Measurements from ENCODE around the gene LIN28B.

Gene LIN28B

DNA sequence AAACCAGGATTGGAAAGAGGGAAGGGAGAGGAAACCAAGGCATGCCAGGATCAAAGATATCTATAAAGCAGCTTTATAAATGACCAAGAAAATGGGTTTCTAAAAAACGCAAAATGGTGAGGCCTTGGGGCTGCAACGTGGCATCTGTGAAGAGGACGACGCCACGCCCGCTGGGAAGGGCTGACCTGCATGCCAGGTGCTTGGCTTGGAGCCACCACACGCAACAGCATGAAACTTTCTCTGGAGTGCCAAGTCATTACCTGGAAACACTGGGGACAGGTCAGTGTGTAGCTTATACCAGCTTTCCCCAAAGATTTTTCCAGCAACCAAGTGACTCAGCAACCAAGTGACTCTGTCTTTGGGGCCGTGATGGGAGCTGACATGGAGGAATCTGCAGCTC, 140.4 kb downstream of the LIN28B start:
- Histone ChIP-seq H3K4me3 (ENCODE audit: low read depth in 1 of 2, low read length in 2 of 2) (no peak overlapping the region), H2AFZ (ENCODE audit: low read depth, low read length) (no peak overlapping the region), H3K36me3 (ENCODE audit: insufficient read depth, low read length) (no peaks in the 10 kb centered on the region), H3K4me1 (ENCODE audit: insufficient read depth, low read length) (no peaks in the 10 kb centered on the region), H3K9ac (ENCODE audit: low read depth, low read length) (no peak overlapping the region), H3K27ac (ENCODE audit: low read length) (no peak overlapping the region), H3K27me3 (ENCODE audit: insufficient read depth, low read length, poor library complexity) (no peaks in the 10 kb centered on the region), H3K79me2 (ENCODE audit: insufficient read depth, low read length) (no peaks in the 10 kb centered on the region), H3K4me2 (ENCODE audit: insufficient read depth, low read length) (no peak overlapping the region), H3K9me3 (ENCODE audit: insufficient read depth, low read length, severe bottlenecking) (no peaks in the 10 kb centered on the region), H4K20me1 (ENCODE audit: insufficient read depth, low read length) (no peaks in the 10 kb centered on the region)
- no peak for TF ChIP-seq EZH2 (IDR thresholded peaks at IDR 0.05; ENCODE audit: borderline replicate concordance, low read depth, low read length, severe bottlenecking)
- TF ChIP-seq, protein P1, sequence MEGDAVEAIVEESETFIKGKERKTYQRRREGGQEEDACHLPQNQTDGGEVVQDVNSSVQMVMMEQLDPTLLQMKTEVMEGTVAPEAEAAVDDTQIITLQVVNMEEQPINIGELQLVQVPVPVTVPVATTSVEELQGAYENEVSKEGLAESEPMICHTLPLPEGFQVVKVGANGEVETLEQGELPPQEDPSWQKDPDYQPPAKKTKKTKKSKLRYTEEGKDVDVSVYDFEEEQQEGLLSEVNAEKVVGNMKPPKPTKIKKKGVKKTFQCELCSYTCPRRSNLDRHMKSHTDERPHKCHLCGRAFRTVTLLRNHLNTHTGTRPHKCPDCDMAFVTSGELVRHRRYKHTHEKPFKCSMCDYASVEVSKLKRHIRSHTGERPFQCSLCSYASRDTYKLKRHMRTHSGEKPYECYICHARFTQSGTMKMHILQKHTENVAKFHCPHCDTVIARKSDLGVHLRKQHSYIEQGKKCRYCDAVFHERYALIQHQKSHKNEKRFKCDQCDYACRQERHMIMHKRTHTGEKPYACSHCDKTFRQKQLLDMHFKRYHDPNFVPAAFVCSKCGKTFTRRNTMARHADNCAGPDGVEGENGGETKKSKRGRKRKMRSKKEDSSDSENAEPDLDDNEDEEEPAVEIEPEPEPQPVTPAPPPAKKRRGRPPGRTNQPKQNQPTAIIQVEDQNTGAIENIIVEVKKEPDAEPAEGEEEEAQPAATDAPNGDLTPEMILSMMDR (IDR thresholded peaks at IDR 0.05; ENCODE audit: borderline replicate concordance, extremely low read depth, low read length, poor library complexity, severe bottlenecking): no peak
- no peak for DNase-seq
- ATAC-seq (ENCODE audit: insufficient read depth, low read depth): no peak

DNA sequence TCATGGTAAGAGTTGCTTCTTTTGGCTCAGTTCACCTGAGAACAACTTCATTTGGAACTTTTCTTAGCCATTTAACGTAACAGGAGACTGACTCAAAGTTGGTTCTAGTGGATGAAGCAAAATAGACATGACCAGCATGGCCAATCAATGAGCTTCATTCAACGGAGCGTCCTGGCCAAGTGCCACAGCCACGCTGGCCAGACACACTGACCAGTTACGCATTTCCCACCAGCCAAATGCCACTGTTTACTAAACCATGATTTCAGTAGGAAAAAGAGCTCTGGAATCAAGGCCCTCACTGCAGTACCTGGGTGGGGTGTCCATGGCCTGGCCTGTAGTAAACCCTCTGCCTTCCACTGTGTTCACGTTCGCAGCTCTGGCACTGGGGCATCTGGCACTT, 142.5 kb downstream of the LIN28B start:
- DNase-seq (no peak), ATAC-seq (ENCODE audit: insufficient read depth, low read depth) (no peak)
- TF ChIP-seq EZH2 (IDR thresholded peaks at IDR 0.05; ENCODE audit: borderline replicate concordance, low read depth, low read length, severe bottlenecking): no peak
- TF ChIP-seq, protein P1 (IDR thresholded peaks at IDR 0.05; ENCODE audit: borderline replicate concordance, extremely low read depth, low read length, poor library complexity, severe bottlenecking): no peak
- H3K36me3 ChIP-seq (ENCODE audit: insufficient read depth, low read length): no peaks in the 10 kb centered on the region
- no peak overlapping the region for H3K9ac ChIP-seq (ENCODE audit: low read depth, low read length)
- H3K27me3 ChIP-seq (ENCODE audit: insufficient read depth, low read length, poor library complexity): no peaks in the 10 kb centered on the region
- no peaks in the 10 kb centered on the region for H3K4me1 ChIP-seq (ENCODE audit: insufficient read depth, low read length)
- no peaks in the 10 kb centered on the region for H4K20me1 ChIP-seq (ENCODE audit: insufficient read depth, low read length)
- no peak overlapping the region for H3K4me3 ChIP-seq (ENCODE audit: low read depth in 1 of 2, low read length in 2 of 2)
- no peaks in the 10 kb centered on the region for H3K9me3 ChIP-seq (ENCODE audit: insufficient read depth, low read length, severe bottlenecking)
- H3K79me2 ChIP-seq (ENCODE audit: insufficient read depth, low read length): no peaks in the 10 kb centered on the region
- H3K4me2 ChIP-seq (ENCODE audit: insufficient read depth, low read length): no peak overlapping the region
- H3K27ac ChIP-seq (ENCODE audit: low read length): no peak overlapping the region
- no peak overlapping the region for H2AFZ ChIP-seq (ENCODE audit: low read depth, low read length)

DNA sequence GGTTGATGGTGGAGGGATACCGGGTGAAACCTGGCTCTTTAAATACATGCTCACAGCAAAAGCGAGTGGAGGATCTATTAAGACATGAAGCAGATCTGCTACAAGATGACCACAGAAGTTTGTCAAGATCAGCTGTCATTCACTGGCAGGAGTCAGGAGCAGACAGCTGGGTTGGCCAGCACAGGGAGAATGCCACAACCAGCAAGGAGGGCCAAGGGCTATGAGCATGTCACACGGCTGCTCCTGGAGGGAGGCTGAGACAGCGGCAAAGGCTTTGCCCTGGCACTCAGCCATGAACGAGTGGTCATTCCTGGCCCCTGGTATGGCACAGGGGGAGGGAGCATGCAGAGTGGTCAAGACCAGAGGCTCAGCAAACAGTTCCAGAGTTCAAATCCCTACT, 145.3 kb downstream of the LIN28B start:
- TF ChIP-seq EZH2 (IDR thresholded peaks at IDR 0.05; ENCODE audit: borderline replicate concordance, low read depth, low read length, severe bottlenecking): no peak
- TF ChIP-seq, protein P1 (IDR thresholded peaks at IDR 0.05; ENCODE audit: borderline replicate concordance, extremely low read depth, low read length, poor library complexity, severe bottlenecking): no peak
- ATAC-seq (ENCODE audit: insufficient read depth, low read depth): no peak

DNA sequence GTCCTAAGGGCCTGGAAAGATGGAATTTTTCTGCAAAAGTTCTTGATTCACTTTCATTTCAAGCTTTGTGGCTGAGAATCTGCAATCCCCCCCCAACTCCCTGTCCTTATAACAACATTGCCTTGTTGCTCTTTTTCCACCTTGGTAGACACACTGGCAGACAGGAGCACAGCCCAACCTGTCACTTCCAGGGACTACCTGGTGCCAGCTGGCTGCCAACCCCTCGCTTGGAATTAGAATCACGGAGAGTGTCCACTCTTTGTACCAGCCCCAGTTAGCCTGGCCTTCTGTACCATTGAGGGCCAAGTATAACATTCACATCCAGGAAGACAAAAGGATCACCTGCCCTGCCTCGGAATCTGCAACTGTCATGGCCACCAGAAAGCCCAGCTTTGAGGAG, 148.2 kb downstream of the LIN28B start:
- Histone ChIP-seq H3K36me3 (ENCODE audit: insufficient read depth, low read length) (no peaks in the 10 kb centered on the region), H3K27ac (ENCODE audit: low read length) (no peak overlapping the region), H3K4me3 (ENCODE audit: low read depth in 1 of 2, low read length in 2 of 2) (no peak overlapping the region), H3K9ac (ENCODE audit: low read depth, low read length) (no peak overlapping the region), H3K9me3 (ENCODE audit: insufficient read depth, low read length, severe bottlenecking) (no peaks in the 10 kb centered on the region), H3K4me2 (ENCODE audit: insufficient read depth, low read length) (no peak overlapping the region), H3K4me1 (ENCODE audit: insufficient read depth, low read length) (no peaks in the 10 kb centered on the region), H2AFZ (ENCODE audit: low read depth, low read length) (no peak overlapping the region), H3K27me3 (ENCODE audit: insufficient read depth, low read length, poor library complexity) (no peaks in the 10 kb centered on the region), H4K20me1 (ENCODE audit: insufficient read depth, low read length) (no peaks in the 10 kb centered on the region), H3K79me2 (ENCODE audit: insufficient read depth, low read length) (no peaks in the 10 kb centered on the region)
- ATAC-seq (ENCODE audit: insufficient read depth, low read depth) (no peak), DNase-seq (no peak)
- TF ChIP-seq, protein P1 (IDR thresholded peaks at IDR 0.05; ENCODE audit: borderline replicate concordance, extremely low read depth, low read length, poor library complexity, severe bottlenecking): no peak
- TF ChIP-seq EZH2 (IDR thresholded peaks at IDR 0.05; ENCODE audit: borderline replicate concordance, low read depth, low read length, severe bottlenecking): no peak

More for the DNA sequence above, 145.3 kb downstream of the LIN28B start:
- Histone ChIP-seq H3K4me3 (ENCODE audit: low read depth in 1 of 2, low read length in 2 of 2) (no peak overlapping the region), H2AFZ (ENCODE audit: low read depth, low read length) (no peak overlapping the region), H3K9ac (ENCODE audit: low read depth, low read length) (no peak overlapping the region), H3K4me1 (ENCODE audit: insufficient read depth, low read length) (no peaks in the 10 kb centered on the region), H3K4me2 (ENCODE audit: insufficient read depth, low read length) (no peak overlapping the region), H3K36me3 (ENCODE audit: insufficient read depth, low read length) (no peaks in the 10 kb centered on the region), H4K20me1 (ENCODE audit: insufficient read depth, low read length) (no peaks in the 10 kb centered on the region), H3K27me3 (ENCODE audit: insufficient read depth, low read length, poor library complexity) (no peaks in the 10 kb centered on the region), H3K79me2 (ENCODE audit: insufficient read depth, low read length) (no peaks in the 10 kb centered on the region), H3K27ac (ENCODE audit: low read length) (no peak overlapping the region), H3K9me3 (ENCODE audit: insufficient read depth, low read length, severe bottlenecking) (no peaks in the 10 kb centered on the region)
- no peak for DNase-seq

Measured in DND-41 (cell line).